ENCODE results near the gene TRIM63.

TRIM63 gene

DNA sequence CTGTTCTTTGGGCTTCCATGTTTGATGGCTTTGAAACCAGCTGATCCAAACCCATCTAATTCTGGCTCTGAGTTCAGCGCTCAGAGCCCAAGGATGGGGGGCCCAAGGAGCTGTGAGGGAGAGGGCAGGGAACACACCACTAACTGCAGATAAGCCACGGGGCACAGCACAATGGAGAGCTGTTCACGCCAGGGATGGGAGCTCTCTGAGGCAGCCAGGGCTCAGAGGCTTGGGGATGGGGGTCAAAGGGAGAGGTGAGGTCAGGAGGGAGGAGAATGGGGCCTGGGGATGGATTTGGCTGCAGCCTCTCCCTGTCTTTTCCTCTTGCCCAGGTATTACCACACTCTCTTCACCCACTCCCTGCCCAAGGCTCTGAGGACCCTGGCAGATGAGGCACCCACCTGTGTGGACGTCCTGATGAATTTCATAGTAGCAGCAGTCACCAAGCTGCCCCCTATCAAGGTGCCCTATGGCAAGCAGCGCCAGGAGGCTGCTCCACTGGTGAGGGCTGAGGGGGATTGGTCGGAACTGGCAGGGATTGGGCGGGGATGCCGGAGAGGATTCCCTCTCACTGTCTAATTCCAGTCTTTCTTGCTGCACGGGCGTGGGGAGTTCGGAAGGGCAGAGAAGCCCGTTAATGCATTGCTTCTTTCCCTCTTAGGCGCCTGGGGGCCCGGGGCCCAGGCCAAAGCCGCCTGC, 32.8 kb downstream of the TRIM63 start:
- no peak for DNase-seq (ENCODE audit: low spot score)

DNA sequence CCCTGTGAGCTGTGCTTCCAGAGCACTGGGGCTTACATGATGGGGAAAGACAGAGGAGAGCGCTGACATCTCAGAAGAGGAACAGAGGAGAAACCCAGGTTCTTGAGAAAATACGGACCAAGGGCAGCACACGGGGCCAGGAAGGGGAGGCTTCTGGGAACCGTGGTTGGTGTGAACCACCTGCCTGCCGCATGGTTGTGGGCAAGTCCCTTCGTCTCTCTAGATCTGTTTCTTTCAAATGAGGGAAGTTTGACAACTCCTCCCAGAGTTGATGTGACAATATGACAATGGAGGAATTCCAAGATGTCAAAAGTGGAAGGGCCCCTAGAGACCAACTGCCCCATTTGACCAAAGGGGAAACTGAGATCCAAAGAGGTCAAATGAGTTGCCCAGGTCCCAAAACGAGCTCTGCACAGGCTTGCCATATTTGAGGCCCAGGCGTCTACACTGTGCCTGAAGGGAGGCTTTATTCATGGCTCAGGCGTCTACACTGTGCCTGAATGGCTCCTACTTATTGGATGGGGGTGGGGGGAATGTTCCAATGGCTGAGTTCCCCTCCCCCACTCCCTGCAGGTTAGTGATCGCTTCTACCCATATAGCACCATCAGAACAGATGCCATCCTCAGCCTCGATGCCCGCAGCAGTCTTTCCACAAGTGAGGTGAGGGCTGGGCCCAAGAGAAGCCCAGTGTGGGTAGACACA, 34.6 kb downstream of the TRIM63 start:
- DNase-seq (ENCODE audit: low spot score), result no peak

DNA sequence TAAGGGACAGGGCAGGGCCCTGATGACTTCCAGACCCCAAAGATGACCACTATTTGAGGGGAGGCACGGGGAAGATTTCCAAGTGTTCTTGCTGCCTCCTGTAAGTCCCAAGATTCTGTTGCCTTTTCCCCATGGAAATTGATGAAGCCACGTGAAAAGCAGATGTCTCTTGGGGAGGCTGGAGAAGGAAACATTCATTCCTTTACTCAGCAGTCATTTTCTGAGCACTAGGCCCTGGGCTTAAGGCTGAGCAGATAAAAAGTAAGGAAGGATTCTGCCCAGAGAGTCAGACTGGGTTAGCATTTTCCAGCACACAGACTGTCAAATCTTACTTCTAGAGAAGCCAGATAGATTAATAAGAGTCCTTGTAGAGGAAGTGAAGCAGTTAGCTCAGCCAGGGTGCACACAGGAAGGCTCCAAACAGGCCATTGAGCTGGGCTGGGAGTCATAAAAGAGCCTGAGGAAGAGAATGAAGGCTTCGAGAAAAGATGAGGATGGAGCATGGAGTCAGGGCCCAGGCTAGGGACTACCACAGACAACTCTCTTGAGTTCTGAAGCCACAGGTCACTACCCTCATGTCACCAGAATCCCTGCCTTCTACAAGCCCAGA, 35.7 kb downstream of the TRIM63 start:
- DNase-seq (ENCODE audit: low spot score), result no peak

DNA sequence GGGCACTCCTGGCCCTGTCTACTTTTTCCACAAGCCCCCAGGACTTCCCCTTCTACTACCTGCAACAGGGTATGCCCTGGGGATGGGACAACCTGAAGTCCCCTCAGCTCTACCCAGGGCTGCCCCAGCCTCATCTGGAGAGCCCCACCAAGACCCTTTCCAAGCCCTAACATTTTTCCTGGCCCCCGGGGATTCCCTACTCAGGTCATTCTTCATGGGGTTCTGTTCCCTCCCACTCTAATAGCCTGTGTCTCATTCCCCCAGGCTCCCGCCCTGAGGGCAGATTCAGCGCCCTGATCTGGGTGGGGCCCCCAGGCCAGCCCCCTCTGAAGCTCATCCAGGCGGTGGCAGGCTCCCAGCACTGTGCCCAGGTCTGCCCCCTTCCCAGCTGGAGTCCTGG, 36.2 kb downstream of the TRIM63 start:
- DNase-seq (ENCODE audit: low spot score), result no peak

DNA sequence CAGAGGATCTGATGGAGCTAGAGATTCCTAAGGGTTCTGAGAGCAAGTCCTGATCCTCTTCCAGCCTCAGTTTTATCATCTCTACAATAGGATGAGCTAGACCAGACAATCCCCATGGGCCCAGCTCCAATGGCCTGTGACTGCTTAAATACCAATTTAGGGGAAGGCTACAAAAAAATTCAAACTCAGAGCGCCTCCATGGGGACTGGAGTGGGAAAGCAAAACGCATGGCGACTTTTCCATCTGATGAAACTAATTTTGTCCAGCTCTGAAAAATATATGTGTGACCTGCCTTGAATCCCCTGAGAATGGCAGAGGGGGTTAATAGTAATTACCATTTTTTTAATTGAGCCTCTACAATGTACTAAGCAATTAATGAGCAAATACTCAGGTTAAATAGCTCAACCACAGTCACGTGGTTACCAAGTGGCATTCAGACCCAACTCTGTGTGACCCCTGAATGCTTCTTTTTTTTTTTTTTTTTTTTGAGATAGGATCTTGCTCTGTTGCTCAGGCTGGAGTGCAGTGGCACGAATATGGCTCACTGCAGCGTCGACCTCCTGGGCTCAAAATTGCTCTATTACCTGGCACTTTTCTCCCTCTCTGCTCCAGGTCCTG, 37.5 kb downstream of the TRIM63 start:
- DNase-seq (ENCODE audit: low spot score), result no peak

DNA sequence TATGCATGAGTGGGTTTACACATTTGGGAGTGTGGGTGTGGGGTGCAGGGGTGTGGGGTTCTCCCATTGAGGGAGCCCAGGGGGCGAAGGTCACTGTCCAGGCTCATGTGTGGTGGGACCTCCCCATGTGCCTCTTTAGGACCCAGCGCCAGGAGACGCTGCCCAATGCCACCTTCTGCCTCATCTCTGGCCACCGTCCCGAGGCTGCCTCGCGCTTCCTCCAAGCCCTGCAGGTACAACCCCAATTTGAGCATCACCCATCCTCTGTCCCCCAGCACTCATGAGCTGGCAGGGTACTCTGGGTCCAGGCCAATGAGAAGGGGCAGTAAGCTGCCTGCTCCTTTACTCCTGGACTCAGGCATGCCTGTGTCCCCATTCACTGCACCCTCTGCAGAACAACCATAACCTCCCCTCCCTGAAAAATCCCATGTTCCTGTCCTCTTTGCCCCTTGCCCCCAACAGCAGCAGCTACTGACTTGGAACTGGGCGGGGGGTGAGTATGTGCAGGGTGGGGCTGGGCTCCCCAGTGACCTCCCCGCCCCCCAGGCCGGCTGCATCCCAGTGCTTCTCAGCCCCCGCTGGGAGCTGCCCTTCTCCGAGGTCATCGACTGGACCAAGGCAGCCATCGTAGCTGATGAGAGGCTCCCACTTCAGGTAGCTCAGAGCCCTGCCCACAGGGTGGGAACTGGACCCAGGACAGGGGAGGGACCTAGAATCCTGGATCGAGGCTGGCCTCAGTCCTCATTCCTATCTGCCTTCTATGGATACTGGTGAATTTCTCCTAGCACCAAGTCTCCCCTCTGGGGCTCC, 38.2 kb downstream of the TRIM63 start:
- DNase-seq (ENCODE audit: low spot score), result no peak

DNA sequence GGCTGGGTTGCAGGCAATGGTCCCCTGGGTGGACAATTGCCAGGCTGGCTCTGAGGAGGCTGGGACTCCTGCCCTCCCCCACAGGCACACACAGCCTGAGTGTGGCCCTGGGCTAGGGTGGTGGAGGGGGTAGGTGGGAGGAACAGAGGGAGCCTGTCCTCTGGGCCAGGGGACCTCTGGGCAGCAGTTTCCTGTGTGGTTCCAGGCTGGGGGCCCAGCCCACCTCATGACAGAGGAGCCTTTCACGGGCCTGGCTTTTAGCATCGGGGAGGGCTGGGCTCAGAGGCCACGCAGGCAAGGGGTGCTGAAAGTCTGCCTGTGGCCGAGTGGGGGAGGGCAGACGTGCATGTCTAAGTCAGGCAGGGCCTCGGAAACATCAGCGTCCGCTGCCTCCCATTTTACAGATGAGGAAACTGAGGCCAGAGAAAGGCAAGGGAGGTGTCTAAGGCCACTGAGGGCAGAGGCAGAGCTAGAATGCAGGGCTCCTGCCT, 38.9 kb downstream of the TRIM63 start:
- DNase-seq (ENCODE audit: low spot score), result no peak

DNA sequence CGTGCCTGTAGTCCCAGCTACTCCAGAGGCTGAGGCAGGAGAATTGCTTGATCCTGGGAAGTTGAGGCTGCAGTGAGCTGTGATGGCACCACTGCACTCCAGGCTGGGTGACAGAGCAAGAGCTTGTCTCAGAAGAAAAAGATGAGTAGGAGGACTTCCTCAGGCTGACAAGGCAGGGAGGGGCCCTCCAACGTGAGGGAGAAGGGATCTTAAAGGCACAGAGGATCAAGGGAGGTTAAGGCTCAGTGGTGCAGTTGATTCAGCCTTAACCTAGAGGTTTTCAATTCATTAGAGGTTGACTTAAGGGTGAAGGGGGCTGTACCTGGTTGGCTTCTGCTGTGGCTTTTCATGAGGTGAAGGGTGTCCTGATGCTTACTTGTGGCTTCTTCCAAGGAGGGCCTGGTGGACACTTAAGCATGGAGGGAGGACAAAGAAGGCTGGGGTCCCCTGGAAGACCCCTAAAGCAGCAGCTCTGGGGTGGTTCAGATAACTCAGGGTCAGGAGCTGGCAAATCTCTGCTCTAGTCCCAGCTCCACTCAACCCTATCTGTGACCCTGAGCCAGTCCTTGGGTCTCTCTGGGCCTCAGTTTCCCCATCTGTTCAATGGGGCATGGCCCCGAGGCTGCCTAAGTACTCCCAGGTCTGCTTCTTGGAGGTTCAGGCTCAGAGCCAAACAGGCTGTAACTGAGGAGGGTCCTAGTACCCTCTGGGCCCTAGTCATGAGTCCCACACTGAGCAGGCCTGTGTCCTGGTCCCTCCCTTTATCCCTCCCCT, 39.5 kb downstream of the TRIM63 start:
- no peak for DNase-seq (ENCODE audit: low spot score)

DNA sequence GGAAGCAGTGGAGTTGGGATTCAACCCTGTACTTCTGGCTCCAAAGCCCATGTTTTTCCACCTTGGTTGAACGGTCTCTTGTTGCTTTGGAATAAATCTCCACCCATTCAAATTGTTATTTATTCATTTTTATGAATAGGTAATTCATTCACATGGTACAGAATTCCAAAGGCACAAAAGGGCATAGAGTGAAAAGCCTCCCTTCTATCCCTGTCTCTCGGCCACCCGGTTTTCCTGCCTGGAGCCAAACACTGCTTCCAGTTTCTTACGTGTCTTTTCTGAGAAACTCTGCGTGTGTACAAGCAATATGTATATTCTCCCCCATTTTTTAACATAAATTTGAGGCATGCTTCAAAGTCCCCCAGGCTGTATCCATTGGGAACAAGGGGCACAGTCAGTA, 41.9 kb downstream of the TRIM63 start:
- DNase-seq (ENCODE audit: low spot score), result no peak

DNA sequence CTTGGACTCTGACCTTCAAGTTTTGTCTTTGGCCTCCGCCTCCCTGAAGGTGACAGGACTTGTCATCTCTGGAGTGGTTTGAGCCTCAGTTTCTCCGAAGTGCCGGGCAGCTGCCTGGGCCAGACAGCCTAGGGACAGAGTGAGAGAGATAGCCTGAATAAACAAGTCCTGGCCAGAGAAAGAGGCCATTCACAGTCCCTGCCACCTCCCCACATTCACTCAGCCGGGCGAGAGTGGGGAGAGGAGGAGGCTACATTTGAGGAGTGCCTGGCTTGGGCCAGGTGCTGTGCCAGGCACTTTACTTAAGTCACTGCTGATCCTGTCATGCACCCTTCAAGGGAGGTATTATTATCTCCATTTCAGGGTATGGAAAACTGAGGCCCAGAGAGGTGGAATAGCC, 42.4 kb downstream of the TRIM63 start:
- no peak for DNase-seq (ENCODE audit: low spot score)

DNA sequence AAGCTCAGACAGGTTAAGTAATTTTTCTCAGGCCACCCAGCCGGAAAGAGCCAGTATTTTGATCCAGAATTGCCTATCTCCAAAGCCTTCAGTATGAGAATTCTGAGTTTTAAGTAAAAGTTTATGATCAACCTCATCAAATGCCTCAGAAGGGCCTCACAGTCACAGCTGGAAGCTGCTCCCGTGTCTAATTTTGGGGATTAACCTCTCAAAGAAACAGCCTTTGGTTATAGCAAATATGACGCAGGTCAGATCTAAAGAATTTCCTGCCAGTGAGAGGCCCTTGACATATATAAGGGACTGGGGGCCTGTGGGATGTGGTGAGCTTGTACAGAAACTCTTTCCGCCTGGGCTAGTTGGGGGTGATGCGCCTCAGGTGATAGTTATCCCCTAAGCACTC, 43.6 kb downstream of the TRIM63 start:
- DNase-seq (ENCODE audit: low spot score), result no peak

DNA sequence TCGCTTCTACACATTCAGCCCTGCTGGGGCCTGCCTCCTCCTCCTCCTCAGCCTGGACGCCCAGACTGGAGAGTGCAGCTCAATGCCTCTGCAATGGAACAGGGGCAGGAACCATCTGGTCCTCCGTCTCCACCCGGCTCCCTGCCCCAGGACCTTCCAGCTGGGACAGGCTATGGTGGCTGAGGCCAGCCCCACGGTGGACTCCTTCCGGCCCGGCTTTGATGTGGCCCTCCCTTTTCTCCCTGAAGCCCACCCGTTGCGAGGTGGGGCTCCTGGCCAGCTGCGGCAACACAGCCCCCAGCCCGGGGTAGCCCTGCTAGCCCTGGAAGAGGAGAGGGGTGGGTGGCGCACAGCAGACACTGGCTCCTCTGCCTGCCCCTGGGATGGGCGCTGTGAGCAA, 44.4 kb downstream of the TRIM63 start:
- DNase-seq (ENCODE audit: low spot score), result no peak

DNA sequence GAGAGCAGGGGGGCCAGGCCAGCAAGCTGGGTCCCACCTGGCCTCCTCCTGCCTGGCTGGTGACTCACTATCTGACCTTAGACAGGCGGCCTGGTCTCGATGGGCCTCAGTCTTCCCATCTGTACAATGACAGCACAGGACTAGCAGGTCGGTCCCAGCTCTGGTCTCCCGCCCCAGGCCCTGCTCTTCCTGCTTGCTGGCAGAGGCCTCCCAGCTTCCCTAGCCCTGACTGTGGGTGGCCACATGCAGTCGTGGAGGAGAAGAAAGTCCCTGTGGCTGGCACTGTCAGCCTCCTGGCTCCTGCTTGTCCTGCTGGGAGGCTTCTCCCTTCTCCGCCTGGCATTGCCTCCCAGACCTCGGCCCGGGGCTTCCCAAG, 45.0 kb downstream of the TRIM63 start:
- DNase-seq (ENCODE audit: low spot score), result no peak

DNA sequence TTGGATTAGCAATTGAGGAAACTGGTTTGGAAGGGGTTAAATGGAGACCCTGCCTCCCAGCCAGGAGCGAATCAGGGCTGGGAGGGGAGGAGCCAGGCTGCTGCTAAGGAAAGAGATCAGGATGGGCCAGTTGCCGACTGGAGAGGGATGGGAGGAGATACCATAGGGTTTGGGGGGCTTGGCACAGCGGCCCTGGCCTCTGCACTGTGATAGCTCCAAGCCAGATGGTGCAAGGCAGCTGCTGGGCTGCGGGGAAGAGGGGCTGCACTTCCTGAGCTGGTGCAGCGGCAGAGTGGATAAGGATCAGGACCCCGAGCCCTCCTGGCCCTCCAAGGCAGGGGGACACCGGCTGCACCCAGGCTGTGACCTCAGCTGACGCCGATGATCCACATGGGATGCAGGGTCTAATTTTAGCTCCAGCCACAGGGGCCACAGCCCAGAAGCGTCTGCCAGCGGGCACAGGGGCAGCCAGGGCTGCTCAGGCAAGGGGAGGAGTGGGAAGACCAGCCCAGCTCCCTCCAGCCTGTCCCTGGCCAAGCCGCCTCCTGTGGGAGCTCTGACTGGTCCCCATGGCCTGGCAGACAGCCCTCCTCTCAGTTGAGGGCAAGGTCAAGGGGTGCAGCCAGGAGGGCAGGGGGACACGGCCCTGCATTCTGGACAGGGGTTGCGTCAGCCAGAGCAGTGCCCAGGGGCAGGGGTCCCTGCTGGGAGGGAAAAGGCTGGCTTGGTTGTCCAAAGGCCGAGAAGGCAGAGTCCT, 45.6 kb downstream of the TRIM63 start, which contains the start of gene EXTL1:
EXTL1 (plus strand) TSS at position 129 of the 757 bp plus-strand sequence. CDS start 872 bp downstream, outside the sequence.
- no peak for DNase-seq (ENCODE audit: low spot score)

DNA sequence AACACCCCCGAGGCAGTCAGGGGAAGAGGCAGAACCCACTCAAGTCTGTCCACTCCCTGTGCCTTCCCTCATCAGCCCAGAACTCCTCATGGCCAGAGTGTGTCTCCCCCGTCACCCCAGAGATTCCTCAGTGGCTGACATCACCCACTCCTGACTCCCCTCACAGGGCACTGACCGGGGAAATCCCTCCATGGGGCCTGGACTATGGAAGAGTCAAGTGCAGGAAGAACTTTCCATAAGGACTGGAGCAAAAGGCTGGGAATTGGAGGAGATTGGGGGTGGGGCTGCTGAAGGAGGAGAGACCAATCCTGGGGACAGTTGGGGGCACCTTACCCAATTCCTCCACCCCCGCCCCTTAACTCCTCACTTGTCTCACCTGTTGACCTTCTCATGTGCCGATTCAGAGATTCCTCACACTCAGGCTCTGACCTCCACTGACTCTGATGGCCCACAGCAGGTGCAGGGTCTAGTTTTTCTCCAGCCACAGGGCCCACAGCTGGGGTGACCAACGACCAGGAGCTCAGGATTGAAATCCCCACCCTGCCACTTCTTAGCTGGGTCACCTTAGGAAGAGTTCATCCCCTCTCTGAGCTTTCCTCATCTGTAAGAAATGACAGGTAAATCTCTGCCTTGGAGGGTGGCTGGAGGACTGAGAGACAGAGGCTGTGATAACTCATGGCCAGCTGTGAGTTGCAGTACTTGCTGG, 46.3 kb downstream of the TRIM63 start:
- DNase-seq (ENCODE audit: low spot score), result no peak

DNA sequence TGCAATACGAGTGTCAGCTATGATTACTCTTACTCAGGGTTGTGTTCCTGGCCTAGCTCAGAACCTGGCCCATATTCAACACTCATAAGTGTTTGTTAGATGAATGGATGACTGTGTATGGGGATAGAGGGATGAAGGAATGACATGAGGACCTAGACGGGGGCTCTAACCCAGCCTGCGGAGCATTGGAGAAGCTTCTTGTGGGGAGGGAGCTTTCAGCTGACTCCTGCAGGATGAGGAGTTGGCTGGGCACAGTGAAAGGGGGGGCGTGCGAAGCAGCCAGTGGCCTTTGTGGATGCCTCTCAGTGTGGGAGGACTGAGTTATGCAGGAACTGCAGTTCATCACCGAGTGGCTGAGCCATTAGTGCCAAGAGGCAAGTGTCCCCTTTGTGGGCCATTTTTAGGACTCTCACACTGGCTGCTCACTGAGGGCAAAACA, 47.1 kb downstream of the TRIM63 start:
- DNase-seq (ENCODE audit: low spot score), result no peak

DNA sequence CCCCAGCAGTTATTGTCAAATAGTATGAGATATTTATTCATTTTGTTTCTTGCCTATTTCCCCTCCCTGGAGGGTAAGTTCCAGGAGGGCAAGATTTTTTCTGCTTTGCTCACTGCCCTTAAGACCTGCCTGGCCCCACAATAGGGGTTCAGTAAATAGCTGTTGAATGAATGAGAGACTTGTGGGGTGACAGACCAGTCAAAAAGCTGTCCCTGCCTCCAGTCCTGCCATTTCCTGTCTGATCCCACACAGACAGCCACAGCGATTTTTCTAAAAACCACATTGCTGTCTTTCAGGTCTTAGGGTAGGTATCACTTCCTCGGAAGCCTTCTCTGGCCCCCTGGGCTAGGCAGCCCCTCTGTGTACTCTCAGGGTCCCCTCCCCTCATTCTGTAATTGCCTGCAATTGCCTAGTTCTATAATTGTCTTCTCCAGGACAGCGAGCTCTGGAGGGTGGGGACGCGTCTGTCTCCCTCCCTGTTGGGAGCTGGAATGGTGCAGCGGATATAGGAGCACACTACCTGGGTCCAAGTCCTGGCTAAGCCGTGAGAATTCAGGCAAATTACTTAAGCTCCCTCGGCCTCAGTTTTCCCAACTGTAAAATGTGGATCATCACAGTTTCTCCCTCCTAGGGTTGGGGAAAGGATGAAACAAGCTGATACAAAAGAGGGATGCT, 47.7 kb downstream of the TRIM63 start:
- DNase-seq (ENCODE audit: low spot score), result no peak

DNA sequence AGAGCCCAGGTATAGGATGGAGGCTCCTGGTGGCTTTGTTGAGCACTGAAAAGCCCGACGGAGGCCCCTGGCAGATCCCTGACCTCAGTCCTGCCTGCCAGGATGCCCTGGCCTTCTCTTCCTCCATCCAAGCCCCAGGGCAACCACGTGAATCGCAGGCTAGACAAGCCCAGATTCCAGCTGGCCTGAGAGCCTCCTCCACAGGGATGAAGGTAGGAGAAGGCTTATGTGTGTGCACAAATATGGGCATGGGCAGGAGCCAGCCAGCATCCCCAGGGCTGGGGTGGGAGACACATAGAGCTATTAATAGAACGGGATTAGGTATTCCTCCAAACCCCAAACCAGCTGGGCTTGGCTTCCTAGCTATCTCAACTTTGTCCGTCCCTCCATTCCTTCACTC, 49.8 kb downstream of the TRIM63 start:
- DNase-seq (ENCODE audit: low spot score), result no peak

DNA sequence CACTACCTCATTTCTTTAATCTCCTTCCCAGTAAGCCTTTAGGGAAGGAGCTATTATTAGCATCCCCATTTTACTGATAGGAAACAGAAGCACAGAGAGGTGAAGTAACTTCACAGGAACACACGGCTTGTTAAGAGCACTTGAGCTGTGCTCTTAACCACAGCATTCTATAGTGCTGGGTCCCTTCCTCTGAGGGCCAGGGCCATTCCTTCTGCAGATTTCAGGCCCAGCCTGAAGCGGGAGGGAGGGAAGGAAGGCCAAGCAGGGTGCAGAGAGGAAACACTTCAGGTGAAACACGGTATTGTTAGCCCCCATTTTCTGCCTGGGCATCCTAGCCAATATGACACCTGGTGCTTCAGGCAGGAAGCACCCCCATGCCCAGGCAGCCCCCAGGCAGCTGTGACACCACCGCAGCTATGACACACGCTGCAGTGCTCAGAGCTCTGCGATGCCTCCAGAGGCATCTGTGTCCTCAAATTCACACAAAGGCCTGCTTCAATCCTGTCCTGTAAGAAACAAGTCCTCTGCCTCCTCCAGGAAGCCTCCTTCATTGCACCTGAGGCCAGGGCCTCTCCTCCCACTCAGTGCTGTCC, 50.4 kb downstream of the TRIM63 start:
- DNase-seq (ENCODE audit: low spot score), result no peak
